OCI-M2 (cell line): ENCODE data around the gene KIF2C.
"Not testable (repeated sequence)": the region's sequence is repeated elsewhere in the genome, so short reads cannot be mapped to it uniquely, and the experiment has no call there.

Source experiments
- DNase-seq: peaks from one replicate; lab custom pipeline; 2025; ENCODE audit not compliant: unreplicated experiment; lab: John Stamatoyannopoulos, UW

The KIF2C gene

DNA sequence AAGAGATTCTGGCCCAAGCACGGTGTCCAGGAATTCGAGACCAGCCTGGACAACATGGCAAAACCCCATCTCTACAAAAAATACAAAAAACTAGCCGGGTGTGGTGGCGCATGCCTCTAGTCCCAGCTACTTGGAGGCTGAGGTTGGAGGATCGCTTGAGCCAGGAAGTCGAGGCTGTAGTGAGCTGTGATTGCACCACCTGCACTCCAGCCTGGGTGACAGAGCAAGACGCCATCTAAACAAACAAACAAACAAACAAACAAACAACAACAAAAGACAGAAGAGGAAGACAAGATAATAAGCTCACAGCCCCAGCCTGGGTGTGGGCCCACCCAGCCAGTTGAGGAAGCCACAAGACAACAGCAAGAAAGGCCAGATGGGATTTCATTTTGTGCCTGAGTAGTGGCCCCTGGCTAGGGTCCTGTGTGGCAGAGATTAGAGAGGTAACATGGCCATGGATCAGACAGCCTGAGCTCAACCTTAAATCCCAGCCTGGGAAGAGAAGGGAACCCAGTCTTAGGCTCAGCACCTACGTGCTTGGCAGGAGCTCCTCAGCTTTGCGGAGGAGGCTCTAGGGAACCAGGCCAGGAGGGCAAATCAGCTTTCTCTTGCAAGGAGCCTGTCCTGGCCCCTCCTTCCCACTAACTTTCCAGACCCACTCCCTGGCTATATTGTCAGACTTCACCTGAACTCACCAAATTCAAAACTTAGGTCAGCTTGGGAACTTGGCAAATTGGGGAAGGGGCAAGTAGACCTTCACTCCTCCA is 53.3 kb downstream of the KIF2C start:
- DNase-seq: no peak

GRCh38 chr1:44797886-44798285 is 58.2 kb downstream of the KIF2C start:
- DNase-seq: not testable (repeated sequence)

DNA sequence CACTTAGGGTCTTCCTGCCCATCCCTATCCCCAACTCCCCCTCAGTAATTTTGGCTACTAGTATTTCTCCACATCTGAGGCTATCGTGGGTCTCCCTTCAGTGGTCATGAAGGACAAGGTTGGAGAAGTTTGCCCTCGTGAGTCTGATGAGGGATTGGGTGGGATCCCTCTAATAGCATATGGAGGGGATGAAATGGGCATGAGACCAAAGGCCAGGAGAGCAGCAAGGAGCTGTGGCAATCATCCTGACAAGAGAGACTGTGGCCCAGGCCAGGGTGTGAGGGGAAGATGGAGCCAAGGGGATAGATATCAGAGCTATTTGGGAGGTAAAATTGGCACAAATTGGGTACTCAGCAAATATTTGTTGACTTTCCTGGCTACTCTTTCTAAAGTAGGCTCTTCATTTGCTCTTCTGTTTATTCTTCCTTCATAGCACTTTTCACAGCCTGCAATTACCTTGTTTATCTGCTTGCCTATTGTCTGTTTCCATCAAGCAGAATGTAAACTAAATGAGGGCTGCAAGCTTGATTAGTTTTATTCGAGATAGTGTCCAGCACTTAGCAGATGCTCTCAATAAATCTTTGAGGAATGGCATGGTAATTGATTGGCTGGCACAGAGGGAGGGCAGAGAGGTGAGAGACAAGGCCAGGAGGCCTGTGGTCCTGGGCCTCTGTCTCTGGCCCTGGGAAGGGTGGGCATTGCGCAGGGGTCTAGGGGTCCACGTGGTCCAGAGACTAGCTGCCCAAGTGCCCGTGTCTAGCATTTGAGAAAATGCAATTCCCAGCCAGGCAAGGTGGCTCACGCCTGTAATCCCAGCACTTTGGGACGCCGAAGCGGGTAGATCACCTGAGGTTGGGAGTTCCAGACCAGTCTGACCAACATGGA is 59.1 kb downstream of the KIF2C start:
- DNase-seq: no peak

DNA sequence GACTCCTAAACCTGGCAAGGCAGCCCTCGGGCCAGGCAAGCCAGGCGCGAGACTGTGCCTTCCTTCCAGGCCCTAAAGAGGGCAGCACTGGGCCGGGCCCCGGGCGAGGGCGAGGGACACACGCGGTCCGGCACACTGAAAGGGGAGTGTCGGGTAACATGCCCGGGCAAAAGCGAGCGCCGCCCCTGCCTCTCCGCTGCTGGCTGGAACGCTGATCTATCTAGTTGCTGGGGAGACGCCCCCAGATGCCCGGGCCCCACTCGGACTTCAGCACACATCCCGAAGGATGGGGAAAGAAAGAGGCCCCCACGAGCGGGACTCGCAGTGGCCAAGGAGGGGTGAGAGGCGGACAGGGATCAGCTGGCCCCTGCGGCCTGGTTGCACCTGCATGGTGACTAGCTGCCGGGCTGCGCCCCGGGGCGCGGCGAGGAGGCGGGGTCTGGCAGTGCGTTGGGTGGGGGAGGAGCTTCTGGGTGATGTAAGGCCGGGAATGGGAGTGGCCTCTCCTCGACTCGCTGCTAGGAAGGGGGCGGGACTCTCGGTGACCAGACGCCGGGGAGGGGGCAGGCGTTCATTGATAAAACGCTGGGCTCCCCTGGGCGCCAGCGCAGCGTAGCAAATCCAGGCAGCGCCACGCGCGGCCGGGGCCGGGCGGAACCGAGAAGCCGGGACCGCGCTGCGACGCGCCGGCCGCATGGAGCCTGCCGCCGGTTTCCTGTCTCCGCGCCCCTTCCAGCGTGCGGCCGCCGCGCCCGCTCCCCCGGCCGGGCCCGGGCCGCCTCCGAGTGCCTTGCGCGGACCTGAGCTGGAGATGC is 60.3 kb downstream of the KIF2C start, which contains the start of gene PLK3:
Gene PLK3 (plus strand): TSS at position 608 of the 815 bp plus-strand sequence. CDS start 87 bp downstream, at position 695.
- peak; percentile 95 for DNase-seq

- DNase-seq: no peak
These were observed 62.1 kb downstream of the KIF2C start for GRCh38 chr1:44801491-44802305.

DNA sequence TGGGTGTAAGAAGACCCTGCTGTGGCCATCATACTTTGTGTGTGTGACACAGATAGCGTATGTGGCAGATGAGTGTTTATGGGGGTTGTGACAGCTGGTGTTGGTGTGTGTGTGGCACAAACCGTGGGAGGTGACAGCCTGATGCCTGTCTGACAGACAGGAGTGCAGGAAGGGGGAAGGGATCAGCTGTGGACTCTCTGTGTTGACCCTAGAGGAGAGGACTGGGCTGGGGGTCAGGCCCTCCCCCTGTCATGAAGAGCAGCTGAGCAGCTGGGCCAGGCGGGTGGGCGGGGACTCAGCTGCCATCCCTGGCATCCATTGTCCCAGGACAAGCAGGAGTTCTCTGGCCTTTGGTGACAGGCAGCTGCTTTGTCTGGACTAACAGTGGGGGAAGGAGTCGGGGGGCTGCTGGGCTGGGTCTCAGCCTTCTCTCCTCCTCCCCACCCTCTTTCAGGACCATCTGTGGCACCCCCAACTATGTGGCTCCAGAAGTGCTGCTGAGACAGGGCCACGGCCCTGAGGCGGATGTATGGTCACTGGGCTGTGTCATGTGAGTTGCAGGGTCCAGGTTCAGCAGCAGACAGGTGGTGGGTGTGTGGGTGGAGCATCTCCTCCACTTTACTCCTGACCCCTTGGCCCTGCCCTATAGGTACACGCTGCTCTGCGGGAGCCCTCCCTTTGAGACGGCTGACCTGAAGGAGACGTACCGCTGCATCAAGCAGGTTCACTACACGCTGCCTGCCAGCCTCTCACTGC is 62.8 kb downstream of the KIF2C start:
- DNase-seq: no peak

DNA sequence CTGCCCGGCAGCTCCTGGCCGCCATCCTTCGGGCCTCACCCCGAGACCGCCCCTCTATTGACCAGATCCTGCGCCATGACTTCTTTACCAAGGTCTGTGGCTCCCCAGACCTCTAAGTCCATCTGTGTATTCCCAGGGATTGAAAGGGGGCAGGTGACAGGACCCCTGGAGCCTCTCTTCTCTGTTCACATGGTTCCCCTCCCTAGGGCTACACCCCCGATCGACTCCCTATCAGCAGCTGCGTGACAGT is 63.4 kb downstream of the KIF2C start:
- no peak for DNase-seq

DNA sequence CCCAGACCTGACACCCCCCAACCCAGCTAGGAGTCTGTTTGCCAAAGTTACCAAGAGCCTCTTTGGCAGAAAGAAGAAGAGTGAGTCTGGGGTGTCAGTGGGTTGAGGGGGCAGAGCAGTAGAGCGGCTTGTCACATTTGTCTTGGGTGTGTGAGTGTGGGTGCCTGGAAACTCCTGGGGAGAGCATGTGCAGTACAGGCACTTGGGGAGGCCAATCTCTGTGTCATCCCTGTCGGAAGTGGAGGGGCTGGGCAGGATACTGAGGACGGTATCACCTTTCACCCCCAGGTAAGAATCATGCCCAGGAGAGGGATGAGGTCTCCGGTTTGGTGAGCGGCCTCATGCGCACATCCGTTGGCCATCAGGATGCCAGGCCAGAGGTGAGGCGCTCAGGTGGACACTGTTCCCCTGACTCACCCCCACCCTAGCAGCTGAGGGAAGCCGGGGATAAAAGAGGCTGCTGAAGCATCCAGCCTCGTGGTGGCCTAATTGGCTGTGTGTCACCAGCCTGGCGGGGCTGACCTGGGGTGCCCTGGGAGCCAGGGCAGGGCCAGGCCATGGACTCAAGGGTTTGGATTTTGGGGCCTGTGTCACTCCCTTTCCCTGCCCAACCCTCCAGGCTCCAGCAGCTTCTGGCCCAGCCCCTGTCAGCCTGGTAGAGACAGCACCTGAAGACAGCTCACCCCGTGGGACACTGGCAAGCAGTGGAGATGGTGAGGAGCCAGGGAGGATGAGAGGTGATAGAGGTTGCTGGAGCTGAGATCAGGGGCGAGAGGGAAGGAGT is 63.9 kb downstream of the KIF2C start:
- no peak for DNase-seq

DNA sequence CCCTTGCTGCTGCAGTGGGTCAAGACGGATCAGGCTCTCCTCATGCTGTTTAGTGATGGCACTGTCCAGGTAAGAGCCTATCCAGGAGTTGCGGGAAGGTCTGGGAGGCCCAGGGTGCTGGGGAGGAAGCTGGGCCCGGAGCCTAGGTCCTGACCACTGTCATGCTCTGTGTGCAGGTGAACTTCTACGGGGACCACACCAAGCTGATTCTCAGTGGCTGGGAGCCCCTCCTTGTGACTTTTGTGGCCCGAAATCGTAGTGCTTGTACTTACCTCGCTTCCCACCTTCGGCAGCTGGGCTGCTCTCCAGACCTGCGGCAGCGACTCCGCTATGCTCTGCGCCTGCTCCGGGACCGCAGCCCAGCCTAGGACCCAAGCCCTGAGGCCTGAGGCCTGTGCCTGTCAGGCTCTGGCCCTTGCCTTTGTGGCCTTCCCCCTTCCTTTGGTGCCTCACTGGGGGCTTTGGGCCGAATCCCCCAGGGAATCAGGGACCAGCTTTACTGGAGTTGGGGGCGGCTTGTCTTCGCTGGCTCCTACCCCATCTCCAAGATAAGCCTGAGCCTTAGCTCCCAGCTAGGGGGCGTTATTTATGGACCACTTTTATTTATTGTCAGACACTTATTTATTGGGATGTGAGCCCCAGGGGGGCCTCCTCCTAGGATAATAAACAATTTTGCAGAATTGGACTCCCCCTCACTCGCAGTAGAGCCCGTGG is 65.8 kb downstream of the KIF2C start:
- no peak for DNase-seq

DNA sequence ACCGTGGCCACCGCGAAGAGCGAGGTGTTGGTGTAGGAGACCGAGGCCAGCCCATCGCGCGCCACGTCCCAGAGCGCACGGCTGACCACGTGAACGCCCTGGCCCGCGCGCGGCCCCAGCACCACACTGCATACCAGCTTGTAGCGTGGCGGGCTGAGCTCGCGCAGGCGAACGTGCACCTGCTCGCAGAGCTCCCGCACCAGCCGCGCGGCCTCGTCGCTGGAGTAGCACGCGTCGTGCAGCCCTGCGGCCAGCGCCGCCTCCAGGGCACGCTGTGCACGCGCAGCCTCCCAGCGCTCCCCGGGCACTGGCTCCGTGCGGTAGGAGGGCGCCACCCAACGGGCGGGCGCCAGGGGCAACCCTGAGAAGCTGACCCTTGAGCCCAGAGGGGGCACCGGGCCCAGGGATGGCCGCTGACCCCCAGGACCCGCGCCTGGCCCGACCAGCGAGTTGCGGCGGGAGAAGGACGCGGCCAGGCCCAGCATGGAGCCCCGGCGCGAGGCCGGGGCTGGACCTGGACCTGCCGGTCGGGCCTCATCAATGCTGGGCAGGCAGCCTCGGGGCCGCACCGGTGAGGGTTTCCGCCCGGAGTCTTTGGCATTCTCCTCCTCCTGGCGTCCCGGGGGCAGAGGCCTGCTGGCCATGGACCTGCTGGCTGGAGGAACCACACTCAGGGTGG is 66.5 kb downstream of the KIF2C start:
- no peak for DNase-seq

GRCh38 chr1:44806704-44807363 is 67.2 kb downstream of the KIF2C start, which contains the start of gene DYNLT4:
TSS of gene DYNLT4 (minus strand) at chr1:44807351. CDS start at chr1:44806668, 683 bp downstream.
- no peak for DNase-seq

DNA sequence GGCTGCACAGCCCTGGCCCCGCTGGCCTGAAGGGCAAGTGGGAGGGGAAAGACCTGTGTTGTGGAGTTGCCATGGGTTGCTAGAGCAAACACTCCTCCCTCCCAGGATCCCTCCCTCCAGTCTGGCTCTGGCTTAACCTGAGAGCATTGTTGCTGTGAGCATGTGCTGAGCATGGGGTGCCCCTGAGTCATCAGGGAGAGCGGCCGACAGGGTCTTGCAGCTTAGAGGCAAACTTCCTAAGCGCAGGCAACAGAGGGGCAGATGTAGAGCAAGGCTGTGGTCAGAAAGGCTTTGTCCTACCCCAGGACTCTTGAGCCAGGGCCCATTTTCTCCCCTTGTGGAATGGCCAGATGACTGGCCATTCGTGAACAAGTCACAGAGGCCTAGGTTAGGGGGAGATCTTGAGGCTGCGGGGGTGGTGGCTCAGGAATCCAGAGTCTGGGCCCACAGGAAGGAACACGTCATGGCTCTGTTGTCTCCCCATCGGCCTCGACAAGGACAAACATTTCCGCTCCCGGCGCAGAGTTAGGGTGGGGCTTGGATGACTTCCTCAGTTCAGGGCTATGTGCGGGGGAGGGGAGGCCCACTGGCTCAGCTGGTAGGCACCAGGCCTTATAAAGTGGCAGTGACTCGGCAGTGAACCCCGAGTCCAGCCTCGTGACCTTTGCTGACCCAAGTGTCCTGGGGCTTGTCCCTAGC is 67.9 kb downstream of the KIF2C start:
- DNase-seq: peak; percentile 62

GRCh38 chr1:44808063-44808937 is 68.7 kb downstream of the KIF2C start, which contains the start of gene BTBD19:
TSS of gene BTBD19 (plus strand) at chr1:44808523. CDS start at chr1:44808821, 298 bp downstream.
- no peak for DNase-seq

DNA sequence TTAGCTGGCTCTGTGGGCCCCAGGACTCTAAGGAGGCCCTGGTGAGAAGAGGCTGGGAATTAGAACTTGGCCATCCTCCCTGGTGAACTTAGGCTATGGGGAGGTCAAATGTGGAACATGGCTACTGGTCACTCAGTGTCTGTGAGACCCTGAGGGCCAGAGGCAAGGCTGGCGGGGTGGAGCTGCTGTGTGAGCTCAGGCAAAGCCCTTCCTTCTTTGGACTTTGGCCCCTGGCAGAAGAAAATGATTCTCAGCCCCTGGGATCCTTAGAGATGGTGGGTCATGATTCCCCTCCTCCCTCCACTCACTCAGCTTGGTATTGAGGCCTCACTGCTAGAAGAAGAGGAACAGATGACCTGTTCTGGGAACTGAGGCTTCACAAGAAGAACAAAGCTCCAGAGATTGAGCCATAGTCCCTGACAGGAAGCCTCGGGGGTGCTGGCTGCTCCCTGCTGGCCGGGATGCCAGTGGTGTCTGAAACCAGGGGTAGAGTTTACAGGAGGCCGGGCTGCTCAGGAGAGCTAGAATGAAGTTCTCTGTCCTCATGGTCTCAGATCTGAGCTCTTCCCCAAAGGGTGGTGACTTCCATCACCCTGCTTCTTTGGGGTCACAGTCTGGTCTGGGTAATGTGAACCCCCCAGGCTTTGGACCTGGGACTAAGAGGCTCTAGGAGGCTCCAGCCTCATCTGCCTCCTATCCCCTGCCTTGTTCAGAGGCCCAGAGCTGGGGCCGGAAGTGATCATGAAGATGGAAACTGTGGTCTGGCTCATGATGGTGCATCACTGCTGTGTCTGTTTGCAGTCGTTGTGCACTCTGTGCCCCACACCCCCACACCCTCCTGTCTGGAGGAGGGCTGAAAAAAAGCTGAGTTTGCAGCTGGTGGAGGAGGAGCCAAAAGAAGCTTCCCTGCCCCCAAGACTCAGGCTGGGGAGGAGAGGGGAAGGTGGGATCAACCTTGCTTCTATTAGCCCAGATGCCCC is 69.6 kb downstream of the KIF2C start:
- DNase-seq: no peak
